ENCODE measurements around the gene LRRC30.
A peak's percentile ranks its signal among the peaks of the same experiment; 100 is the strongest.

LRRC30 gene

DNA sequence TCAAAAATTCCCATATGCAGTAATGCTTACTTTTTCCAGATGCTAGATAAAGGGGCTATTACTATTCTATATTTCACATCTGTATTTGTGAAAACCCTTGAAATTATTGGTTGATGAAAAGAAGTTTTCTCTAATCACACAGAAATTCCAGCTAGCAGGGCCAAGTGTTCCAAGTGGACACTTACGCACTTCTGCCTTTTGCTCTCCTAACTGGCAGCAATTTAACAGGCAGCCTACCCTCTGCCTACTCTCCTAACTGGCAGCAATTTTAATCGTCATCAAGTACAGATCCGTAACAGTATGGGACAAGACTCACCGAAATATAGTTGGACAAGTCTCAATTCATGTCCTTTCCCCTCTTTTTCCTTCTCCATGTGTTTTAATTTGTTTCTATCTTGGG lies 12.0 kb downstream of the LRRC30 start:
- DNase-seq: no peak

GRCh38 chr18:7248877-7249276 lies 18.0 kb downstream of the LRRC30 start:
- DNase-seq: no peak

GRCh38 chr18:7254163-7254562 lies 23.3 kb downstream of the LRRC30 start:
- DNase-seq: no peak

DNA sequence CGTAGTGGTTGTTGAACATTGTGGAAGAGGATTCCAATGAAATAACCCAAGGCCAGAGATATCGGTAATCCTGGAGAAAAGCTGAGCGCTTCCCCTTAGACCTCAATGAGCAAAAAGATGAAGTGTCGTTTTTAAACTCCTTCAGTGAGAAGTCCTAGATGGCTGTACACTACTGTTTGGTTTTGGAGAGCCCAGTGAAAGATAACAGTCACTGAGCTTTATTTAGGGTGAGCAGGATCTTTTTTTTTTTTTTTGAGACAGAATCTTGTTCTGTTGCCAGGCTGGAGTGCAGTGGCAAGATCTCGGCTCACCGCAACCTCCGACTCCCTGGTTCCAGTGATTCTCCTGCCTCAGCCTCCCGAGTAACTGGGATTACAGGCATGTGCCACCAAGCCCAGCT lies 24.2 kb downstream of the LRRC30 start:
- DNase-seq: no peak

DNA sequence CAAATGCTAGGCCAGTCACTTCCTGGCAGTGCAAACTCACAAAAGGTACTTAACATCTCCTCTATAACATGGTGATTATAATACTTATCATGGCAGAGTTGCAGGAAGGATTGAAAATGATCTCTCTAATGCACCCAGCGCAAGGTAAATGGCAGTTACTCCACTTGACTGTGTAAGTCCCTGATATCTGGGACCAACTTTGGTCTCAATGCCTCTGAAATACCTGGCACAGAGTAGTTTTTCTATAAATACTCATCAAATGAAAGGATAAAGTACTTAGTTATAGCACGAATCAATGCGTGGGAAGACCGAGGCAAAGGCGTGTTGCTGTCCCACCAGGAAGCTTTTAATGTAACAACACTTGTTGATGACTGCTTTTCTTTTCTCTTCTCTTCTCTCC lies 24.8 kb downstream of the LRRC30 start:
- DNase-seq: no peak

DNA sequence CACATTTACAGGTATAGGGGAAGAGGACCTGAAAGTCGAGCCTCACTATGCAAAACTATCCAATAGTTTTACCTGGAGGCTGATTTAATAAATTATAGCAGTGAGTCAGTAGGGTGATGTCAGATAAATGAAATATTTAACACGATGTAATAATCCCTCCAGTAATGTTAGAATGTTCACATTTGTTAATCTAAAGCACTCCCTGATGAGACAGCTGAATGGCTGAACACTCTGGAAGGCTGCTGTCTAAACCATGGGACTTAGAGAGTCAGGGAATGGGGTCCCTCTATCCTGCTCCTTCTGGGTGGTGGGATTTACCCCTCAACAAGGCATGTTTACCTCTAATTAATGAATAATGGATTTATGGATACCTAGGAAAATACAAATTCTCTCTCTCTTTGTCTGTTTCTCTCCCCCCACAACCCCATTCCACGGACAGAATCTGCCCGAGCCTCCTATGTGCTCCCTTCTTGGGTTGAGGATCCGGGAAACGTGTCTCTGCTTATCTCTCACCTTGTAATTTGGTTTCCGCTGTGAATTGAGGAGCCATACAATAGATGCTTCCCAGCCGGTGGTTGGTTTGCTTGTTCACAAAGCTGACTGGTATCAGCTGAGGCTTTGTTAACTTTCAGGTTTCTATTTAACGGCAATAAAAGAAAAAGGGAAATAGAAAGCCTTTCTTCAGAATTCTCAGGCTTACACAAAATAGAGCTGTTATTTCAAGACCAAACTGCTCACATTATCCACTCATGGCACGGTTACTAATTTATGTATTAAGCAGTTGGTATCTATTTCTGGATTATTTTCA lies 25.9 kb downstream of the LRRC30 start:
- DNase-seq: no peak

GRCh38 chr18:7257426-7257740 lies 26.5 kb downstream of the LRRC30 start:
- no peak for DNase-seq

DNA sequence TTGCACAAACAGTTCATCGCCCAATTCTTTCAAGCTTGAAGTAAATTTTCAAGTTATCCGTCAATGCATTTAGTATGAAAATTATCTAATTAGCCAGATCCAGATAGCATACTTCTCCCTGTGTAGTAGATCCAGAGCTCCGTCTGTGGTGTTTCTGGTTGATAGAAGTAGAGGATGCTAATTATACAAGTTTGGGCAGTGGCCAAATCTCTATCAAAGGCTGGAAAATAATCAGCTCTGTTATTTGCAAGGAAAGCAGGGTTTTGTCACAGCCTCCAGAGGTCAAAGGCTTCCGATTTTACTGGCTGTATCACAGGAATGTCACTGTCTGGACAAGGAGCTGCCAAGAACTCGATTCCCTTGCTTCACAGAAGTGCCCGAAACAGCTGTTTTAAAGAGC lies 28.6 kb downstream of the LRRC30 start:
- DNase-seq: peak; percentile 66

- no peak for DNase-seq
Measured at GRCh38 chr18:7261199-7261598, 30.3 kb downstream of the LRRC30 start.

DNA sequence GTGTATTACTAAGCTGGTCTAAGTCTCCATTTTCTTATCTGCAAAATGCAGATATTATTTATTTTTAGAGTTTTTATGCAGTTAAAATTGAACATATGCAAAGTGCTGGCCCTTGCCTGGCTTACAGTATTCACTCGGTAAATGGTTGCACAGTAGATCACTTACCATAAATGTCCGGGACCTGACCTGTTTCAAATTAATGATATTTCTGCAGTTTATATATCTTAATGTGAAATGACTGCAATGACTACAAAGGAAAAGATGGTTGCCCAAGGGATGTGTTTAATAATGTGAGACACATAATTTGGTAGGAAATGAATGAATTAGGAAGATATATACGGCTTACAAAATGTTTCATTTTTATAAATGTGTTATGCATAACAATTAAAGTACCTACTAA lies 37.1 kb downstream of the LRRC30 start:
- DNase-seq: no peak

- no peak for DNase-seq
Measured at GRCh38 chr18:7269942-7270341, 39.1 kb downstream of the LRRC30 start.

GRCh38 chr18:7272311-7273049 lies 41.6 kb downstream of the LRRC30 start:
- peak; percentile 87 for DNase-seq

- no peak for DNase-seq
Measured at GRCh38 chr18:7273301-7273921, 42.5 kb downstream of the LRRC30 start.

DNA sequence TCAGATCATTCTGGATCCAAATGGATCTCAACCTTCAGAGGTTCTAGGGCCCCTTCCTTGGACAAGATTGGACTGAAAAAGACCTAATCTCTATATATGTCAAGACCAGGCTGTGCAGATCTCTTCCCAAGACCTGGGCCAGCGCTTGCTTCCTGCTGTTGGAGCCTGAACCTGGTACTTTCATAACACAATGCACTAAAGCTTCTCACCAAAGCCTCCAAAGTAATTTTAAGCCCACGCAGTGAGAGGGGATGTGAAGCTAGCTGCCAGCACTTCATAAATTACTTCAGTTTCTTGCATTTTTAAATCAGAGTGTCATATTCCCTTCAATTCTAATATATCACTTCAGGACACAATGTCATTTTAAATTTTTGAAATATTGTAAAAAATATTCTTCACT lies 50.7 kb downstream of the LRRC30 start:
- DNase-seq: no peak

All from COR-L47 (cell line).